ENCODE results near the gene ABCA1.

GRCh38 chr9:104769655-104770054, 158.3 kb downstream of the ABCA1 start:
- TF ChIP-seq CTCF (IDR thresholded peaks at IDR 0.05) = no peak
- no peak for TF ChIP-seq POLR2A (IDR thresholded peaks at IDR 0.05)

Data from Peyer's patch (tissue), 4 donors.